ENCODE data around the gene COL13A1.

The COL13A1 gene

GRCh38 chr10:69963835-69964710, 162.4 kb downstream of the COL13A1 start:
- DNase-seq (ENCODE audit: low read depth, low spot score): no peak

GRCh38 chr10:69965086-69965485, 163.4 kb downstream of the COL13A1 start:
- DNase-seq (ENCODE audit: low read depth, low spot score): no peak

- peak; percentile 21 for DNase-seq (ENCODE audit: low read depth, low spot score)
Measured at GRCh38 chr10:69965919-69966662, 164.4 kb downstream of the COL13A1 start.

- no peak for DNase-seq (ENCODE audit: low read depth, low spot score)
Measured at GRCh38 chr10:69968830-69969229, 167.1 kb downstream of the COL13A1 start.

- DNase-seq (ENCODE audit: low read depth, low spot score): no peak
Measured at GRCh38 chr10:69969977-69970376, 168.3 kb downstream of the COL13A1 start.

- no peak for DNase-seq (ENCODE audit: low read depth, low spot score)
Measured at GRCh38 chr10:69972981-69973397, 171.3 kb downstream of the COL13A1 start.

GRCh38 chr10:69973678-69974077, 172.0 kb downstream of the COL13A1 start:
- no peak for DNase-seq (ENCODE audit: low read depth, low spot score)

GRCh38 chr10:69974551-69975155, 172.9 kb downstream of the COL13A1 start:
- DNase-seq (ENCODE audit: low read depth, low spot score): peak; percentile 57

GRCh38 chr10:69976795-69977546, 175.3 kb downstream of the COL13A1 start:
- DNase-seq (ENCODE audit: low read depth, low spot score): no peak

- no peak for DNase-seq (ENCODE audit: low read depth, low spot score)
Measured at GRCh38 chr10:69979174-69979573, 177.5 kb downstream of the COL13A1 start.

- DNase-seq (ENCODE audit: low read depth, low spot score): no peak
Measured at GRCh38 chr10:69980672-69981071, 179.0 kb downstream of the COL13A1 start.

- no peak for DNase-seq (ENCODE audit: low read depth, low spot score)
Measured at GRCh38 chr10:69988094-69988493, 186.4 kb downstream of the COL13A1 start.

GRCh38 chr10:69991151-69991550, 189.4 kb downstream of the COL13A1 start:
- DNase-seq (ENCODE audit: low read depth, low spot score): no peak

GRCh38 chr10:69994262-69994661, 192.6 kb downstream of the COL13A1 start:
- no peak for DNase-seq (ENCODE audit: low read depth, low spot score)

- no peak for DNase-seq (ENCODE audit: low read depth, low spot score)
Measured at GRCh38 chr10:69996611-69997010, 194.9 kb downstream of the COL13A1 start.

GRCh38 chr10:70000262-70000661, 198.6 kb downstream of the COL13A1 start:
- no peak for DNase-seq (ENCODE audit: low read depth, low spot score)

- DNase-seq (ENCODE audit: low read depth, low spot score): no peak
Measured at GRCh38 chr10:70007116-70007820, 205.6 kb downstream of the COL13A1 start.
